Tibial artery (tissue), 4 donors: Measurements from ENCODE around the gene RAD51B.

Experiments
- DNase-seq, 2 donors: peaks; one replicate each; pipeline ENCODE4 v3.0.0-alpha.2; 2019
- H3K27ac ChIP-seq, 2 donors: fragments of 200-600 bp; sonication (generic) in 1 of 2; 1 replicate in 1 of 2; 2 replicates in 1 of 2; pipeline ENCODE4 v1.5.1; 2018 to 2019; ENCODE audit warnings: mild to moderate bottlenecking in 1 of 2
- H3K27me3 ChIP-seq, 2 donors: fragments of 200-600 bp; sonication (generic) in 1 of 2; one replicate each; pipeline versions ENCODE4 v1.5.1 to v1.6.0; 2016 to 2019
- H3K36me3 ChIP-seq, 3 donors: fragments of 200-600 bp; sonication (generic) in 2 of 3; one replicate each; pipeline ENCODE4 v1.5.1; 2016 to 2019; ENCODE audit warnings: mild to moderate bottlenecking in 2 of 3
- H3K4me1 ChIP-seq, 4 donors: fragments of 200-600 bp; sonication (generic) in 2 of 4; 1 replicate in 3 of 4; 2 replicates in 1 of 4; pipeline ENCODE4 v1.5.1; 2016 to 2019
- H3K4me3 ChIP-seq, 2 donors: fragments of 200-600 bp; sonication (generic) in 1 of 2; 1 replicate in 1 of 2; 2 replicates in 1 of 2; pipeline ENCODE4 v1.5.1; 2018 to 2019; ENCODE audit warnings: mild to moderate bottlenecking in 2 of 2
- H3K9me3 ChIP-seq, 3 donors: fragments of 200-600 bp; sonication (generic) in 1 of 3; one replicate each; pipeline ENCODE4 v1.5.1; 2016 to 2019
- intact Hi-C: fragments of 100-400 bp; cut with DNase I; formaldehyde crosslinking; loops from one replicate; pipeline ENCODE4 v1.15.0; 2023; ENCODE audit warnings: low total_unique reads
- TF ChIP-seq, protein P1 (sequence below), 2 experiments: fragments of 200-600 bp in 1 of 2; fragments of 450-650 bp in 1 of 2; IDR thresholded peaks; one replicate each; pipeline ENCODE4 v1.5.1; 2017 to 2019; ENCODE audit warnings: antibody characterized with exemption in 2 of 2, mild to moderate bottlenecking in 1 of 2, moderate library complexity in 1 of 2

The RAD51B gene

DNA sequence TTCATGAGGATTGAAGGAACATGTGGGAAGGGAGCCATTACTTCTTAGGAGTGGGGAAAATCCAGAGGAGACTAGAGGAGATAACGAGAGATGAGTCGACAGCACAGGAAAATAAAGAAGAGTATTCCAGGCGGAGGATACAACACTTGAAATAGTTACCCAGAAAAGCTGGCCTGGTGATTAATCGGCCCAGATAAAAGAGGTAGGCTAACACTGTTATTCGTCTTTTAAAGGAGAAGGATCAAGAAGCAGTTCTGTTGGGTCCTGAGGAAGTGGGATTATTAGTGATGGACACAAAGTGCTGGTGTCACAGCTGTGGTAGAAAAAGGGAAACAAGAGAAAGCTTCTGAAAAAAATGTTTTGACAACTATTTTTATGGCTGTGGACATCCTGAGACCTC lies 548.0 kb downstream of the RAD51B start:
- Histone ChIP-seq H3K27me3 (no peaks in the 10 kb centered on the region), H3K4me1 (peaks cover 0 to 45% (median 22%) of the 10 kb centered on the region in 4 donors), H3K36me3 (no peaks in the 10 kb centered on the region), H3K9me3 (no peaks in the 10 kb centered on the region), H3K4me3 (no peak overlapping the region), H3K27ac (peak overlapping the region in 1 of 2 donors; percentile 83)
- TF ChIP-seq, protein P1, sequence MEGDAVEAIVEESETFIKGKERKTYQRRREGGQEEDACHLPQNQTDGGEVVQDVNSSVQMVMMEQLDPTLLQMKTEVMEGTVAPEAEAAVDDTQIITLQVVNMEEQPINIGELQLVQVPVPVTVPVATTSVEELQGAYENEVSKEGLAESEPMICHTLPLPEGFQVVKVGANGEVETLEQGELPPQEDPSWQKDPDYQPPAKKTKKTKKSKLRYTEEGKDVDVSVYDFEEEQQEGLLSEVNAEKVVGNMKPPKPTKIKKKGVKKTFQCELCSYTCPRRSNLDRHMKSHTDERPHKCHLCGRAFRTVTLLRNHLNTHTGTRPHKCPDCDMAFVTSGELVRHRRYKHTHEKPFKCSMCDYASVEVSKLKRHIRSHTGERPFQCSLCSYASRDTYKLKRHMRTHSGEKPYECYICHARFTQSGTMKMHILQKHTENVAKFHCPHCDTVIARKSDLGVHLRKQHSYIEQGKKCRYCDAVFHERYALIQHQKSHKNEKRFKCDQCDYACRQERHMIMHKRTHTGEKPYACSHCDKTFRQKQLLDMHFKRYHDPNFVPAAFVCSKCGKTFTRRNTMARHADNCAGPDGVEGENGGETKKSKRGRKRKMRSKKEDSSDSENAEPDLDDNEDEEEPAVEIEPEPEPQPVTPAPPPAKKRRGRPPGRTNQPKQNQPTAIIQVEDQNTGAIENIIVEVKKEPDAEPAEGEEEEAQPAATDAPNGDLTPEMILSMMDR (IDR thresholded peaks at IDR 0.05) = no peak
- intact Hi-C loops = no loop called here
- DNase-seq = no peak

DNA sequence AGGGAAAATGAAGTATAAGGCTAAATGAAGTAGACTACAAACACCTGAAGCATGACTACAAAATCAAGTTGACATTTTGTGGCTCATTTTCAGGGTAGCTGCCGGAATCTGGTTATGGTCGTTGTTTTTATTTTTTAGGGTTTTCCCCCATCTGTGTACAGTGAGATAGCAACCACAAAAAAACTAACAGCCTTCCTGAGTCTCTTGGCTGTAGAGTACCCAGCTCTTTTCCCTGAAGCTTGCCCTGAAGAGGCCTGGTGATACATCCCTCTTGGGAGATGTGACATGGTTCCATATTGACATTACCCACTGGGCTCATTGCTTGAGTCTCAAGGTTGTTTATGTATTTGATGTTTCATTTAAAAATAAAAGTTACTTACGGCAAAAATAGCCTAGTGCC lies 549.3 kb downstream of the RAD51B start:
- no peak for DNase-seq
- TF ChIP-seq, protein P1 (IDR thresholded peaks at IDR 0.05) = no peak
- intact Hi-C loops = no loop called here
- no peaks in the 10 kb centered on the region for H3K9me3 ChIP-seq
- H3K27ac ChIP-seq = peak overlapping the region; percentile 30 to 83
- H3K27me3 ChIP-seq = no peaks in the 10 kb centered on the region
- no peak overlapping the region for H3K4me3 ChIP-seq
- H3K36me3 ChIP-seq = no peaks in the 10 kb centered on the region
- H3K4me1 ChIP-seq = peaks cover 0 to 40% (median 19%) of the 10 kb centered on the region in 4 donors

DNA sequence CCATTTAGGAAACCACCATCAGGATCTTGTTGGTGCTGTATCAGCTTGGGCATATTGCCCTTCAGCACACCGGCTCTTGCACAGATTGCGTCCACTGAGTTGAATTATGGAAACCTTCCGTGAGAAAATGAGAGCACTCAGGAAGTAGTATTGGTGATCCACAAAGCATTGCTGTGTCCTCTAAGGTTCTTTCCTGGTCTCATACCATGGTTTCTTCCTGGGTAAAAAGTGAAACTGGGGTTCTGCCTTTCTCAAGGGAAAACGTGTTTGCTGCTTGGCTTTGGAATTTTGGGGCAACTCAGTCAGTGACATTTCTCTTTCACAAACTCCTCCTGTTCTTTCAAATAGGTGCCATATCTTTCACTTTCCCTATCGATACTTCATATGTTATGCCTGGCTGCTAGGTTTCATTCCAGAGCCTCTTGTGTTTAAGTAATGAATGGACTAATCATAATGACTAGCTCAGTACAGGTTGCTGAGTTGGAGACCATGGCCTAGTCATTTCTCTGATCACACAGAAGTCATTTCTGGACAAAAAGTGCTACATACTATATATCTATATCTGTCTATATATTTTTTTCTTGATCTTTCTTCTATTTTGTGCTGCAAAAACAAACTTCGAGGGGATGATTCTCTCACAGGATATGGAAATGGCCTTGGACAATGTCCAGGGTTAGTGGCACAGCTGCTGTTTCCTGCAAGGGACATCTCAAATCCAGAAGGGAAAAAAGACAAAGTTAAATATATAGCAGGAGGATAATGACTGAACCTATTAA lies 549.9 kb downstream of the RAD51B start:
- Histone ChIP-seq H3K27me3 (no peaks in the 10 kb centered on the region), H3K27ac (peak overlapping the region in 1 of 2 donors; percentile 83), H3K4me3 (no peak overlapping the region), H3K9me3 (no peaks in the 10 kb centered on the region), H3K36me3 (no peaks in the 10 kb centered on the region), H3K4me1 (peaks cover 0 to 33% (median 12%) of the 10 kb centered on the region in 4 donors)
- intact Hi-C loops = no loop called here
- no peak for DNase-seq
- TF ChIP-seq, protein P1 (IDR thresholded peaks at IDR 0.05) = no peak

DNA sequence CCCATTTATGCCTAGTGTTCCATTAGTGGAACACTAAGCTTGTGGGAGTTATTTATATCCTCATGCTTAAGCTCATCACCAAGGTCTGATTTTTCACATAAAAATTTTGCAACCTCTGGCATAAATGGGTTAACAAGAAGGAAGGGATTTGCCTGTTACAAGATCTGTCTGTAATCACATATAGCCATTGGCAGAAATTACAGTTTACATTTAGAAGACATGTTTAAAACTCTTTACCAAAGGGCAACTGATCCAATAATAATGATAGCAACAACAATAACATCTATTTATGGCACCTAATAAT lies 550.4 kb downstream of the RAD51B start:
- no peaks in the 10 kb centered on the region for H3K36me3 ChIP-seq
- H3K4me1 ChIP-seq = peaks cover 0 to 28% (median 7%) of the 10 kb centered on the region in 4 donors
- H3K27ac ChIP-seq = no peak overlapping the region
- DNase-seq = no peak
- intact Hi-C loops = no loop called here
- no peaks in the 10 kb centered on the region for H3K9me3 ChIP-seq
- TF ChIP-seq, protein P1 (IDR thresholded peaks at IDR 0.05) = no peak
- no peak overlapping the region for H3K4me3 ChIP-seq
- no peaks in the 10 kb centered on the region for H3K27me3 ChIP-seq

DNA sequence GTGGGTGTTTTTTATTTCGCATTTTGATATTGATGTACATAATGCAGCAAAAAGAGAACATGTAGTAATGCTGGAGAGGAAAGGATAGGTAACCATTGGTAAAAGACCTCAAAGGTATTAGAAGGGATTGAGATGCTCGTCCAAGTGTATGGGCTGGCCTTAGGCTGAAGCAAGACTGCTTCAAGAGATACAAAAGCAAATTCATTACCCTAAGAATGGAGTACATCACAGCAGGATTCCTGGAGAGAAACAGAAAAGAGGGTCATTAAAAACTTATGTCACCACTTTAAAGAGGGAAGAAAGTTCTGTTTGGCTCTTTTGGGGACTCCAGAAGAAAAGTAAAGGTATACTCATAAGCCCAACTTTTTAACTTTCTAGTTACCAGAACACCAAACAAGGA lies 552.8 kb downstream of the RAD51B start:
- H3K9me3 ChIP-seq = no peaks in the 10 kb centered on the region
- H3K36me3 ChIP-seq = no peaks in the 10 kb centered on the region
- H3K4me1 ChIP-seq = peaks cover 0 to 40% (median 16%) of the 10 kb centered on the region in 4 donors
- H3K27me3 ChIP-seq = no peaks in the 10 kb centered on the region
- intact Hi-C loops = no loop called here
- DNase-seq = no peak
- TF ChIP-seq, protein P1 (IDR thresholded peaks at IDR 0.05) = no peak
- H3K27ac ChIP-seq = no peak overlapping the region
- no peak overlapping the region for H3K4me3 ChIP-seq
